HUES6 (cell line): Measurements from ENCODE around the gene DEPP1.

Experiments
- H3K27ac ChIP-seq: 2 replicates; pipeline ENCODE4 v1.7.0; 2013; ENCODE audit warnings: low read depth, mild to moderate bottlenecking, low read length, inconsistent platforms
- H3K27me3 ChIP-seq: 2 replicates; pipeline ENCODE4 v1.6.1; 2013; ENCODE audit warnings: low read length; ENCODE audit not compliant: control insufficient read depth, insufficient read depth
- H3K36me3 ChIP-seq: 2 replicates; pipeline ENCODE4 v1.6.1; 2013; ENCODE audit warnings: low read length; ENCODE audit not compliant: control insufficient read depth, insufficient read depth
- H3K4me1 ChIP-seq: 2 replicates; pipeline ENCODE4 v1.6.1; 2013; ENCODE audit warnings: low read length; ENCODE audit not compliant: control insufficient read depth, insufficient read depth
- H3K4me3 ChIP-seq: 2 replicates; pipeline ENCODE4 v1.5.1; 2013; ENCODE audit warnings: low read depth, low read length
- H3K9ac ChIP-seq: one replicate; pipeline ENCODE4 v1.6.1; 2013; ENCODE audit warnings: mild to moderate bottlenecking, low read length
- H3K9me3 ChIP-seq: 2 replicates; pipeline ENCODE4 v1.6.1; 2013; ENCODE audit warnings: low read depth, low read length; ENCODE audit not compliant: control insufficient read depth, insufficient read depth

DEPP1 gene

DNA sequence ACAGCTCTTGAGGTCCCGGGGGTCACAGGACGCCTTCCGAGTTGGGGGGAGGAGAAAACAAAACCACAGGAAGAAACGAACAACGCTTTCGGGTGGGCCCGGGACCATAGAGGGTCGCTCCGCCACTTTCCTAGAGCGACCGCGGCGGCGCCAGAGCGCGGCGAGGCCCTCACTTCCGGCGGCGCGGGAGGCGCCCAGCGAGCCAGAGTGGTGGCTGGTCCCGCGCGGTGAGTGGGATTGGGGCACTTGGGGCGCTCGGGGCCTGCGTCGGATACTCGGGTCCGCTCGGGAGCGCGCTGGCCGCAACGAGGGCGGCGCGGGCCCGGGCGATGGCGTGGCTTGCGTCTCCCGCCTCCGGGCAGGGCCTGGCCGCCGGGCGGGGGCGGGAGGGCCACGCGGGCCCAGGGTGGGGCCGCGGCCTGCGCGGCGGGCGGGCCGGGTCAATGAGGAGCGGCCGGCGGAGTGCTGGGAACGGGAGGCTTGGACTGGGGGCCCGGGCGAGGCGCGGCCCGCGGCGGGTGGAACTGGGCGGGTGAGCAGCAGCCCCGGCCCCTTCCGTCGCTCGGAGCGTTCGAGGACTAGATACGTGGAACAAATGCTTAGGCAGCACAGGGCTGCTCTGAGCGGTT lies 22.3 kb upstream of the DEPP1 start, which contains the start of gene ZNF22:
ZNF22 (plus strand) TSS at position 172 of the 629 bp plus-strand sequence. CDS start 2,446 bp downstream, outside the sequence.
- peaks cover 2% of the 10 kb centered on the region; the same call in 1 of the 2 replicates for H3K27me3 ChIP-seq
- H3K36me3 ChIP-seq: peaks cover 4% of the 10 kb centered on the region; the same call in 1 of the 2 replicates
- H3K9me3 ChIP-seq: no peaks in the 10 kb centered on the region; the same call in 1 of the 2 replicates
- no peak within 1 kb of the TSS for H3K27ac ChIP-seq
- peak within 1 kb of the TSS; percentile 64 for H3K4me3 ChIP-seq
- peaks cover 6% of the 10 kb centered on the region; the same call in 1 of the 2 replicates for H3K4me1 ChIP-seq
- H3K9ac ChIP-seq: peak within 1 kb of the TSS; percentile 29

DNA sequence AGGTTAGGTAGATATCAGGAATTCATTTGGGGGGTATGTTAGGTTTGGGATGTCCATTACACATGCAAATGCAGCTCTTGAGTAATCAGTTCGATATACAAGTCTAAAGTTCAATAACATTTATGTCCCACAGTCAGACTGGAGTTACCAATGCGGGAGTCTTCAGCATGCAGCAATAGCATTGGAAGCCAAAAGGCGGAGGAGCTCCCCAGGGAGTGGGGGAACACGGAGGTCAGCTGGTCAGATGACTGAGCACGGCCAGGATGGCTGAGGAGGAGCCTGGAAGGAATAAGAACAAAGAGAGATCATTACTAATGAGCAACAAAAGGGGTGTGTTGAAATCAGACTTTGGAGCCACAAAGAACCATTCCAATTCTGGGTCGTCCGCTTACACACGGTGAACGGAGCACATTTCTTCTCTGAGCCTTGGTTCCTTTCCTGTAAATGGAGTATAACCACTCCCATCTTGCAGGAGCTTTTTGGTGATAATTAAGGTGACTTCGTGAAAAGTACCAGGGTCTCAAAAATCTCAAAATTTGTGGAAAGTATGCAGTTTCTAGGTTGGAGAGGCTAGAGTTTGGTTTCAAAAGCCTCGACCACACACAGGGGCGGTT lies 21.6 kb upstream of the DEPP1 start:
- H3K9ac ChIP-seq: no peak overlapping the region
- H3K36me3 ChIP-seq: peaks cover 4% of the 10 kb centered on the region; the same call in 1 of the 2 replicates
- peaks cover 2% of the 10 kb centered on the region; the same call in 1 of the 2 replicates for H3K27me3 ChIP-seq
- peak overlapping the region; percentile 64; the same call in 1 of the 2 replicates for H3K4me3 ChIP-seq
- peaks cover 6% of the 10 kb centered on the region; the same call in 1 of the 2 replicates for H3K4me1 ChIP-seq
- no peak overlapping the region for H3K27ac ChIP-seq
- no peaks in the 10 kb centered on the region; the same call in 1 of the 2 replicates for H3K9me3 ChIP-seq

DNA sequence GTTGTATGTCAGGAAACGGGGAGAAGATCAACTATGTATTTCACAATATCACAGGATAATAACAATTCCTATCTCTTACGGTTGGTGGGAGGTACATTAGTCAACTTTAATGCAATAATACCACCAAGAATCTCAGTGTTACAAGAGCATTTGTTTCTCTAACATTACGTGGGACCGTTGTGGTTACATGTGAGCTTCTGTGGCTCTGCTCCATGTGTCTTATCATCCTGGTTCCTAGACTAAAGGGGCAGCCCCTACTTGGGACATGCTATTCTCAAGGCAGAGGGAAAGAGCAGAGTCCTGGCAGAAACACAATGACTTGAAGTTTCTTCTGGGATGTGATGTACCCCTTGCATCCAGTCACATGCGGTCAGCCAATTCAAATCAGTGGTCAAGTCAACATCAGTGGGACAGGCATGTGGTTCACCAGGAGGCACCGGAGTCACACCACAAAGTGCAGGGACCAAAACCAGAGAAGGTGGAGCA lies 19.6 kb upstream of the DEPP1 start:
- H3K36me3 ChIP-seq: no peaks in the 10 kb centered on the region; the same call in 1 of the 2 replicates
- H3K27ac ChIP-seq: no peak overlapping the region
- H3K4me1 ChIP-seq: peaks cover 19% of the 10 kb centered on the region
- peaks cover 2% of the 10 kb centered on the region; the same call in 1 of the 2 replicates for H3K27me3 ChIP-seq
- no peak overlapping the region for H3K9ac ChIP-seq
- H3K4me3 ChIP-seq: no peak overlapping the region
- H3K9me3 ChIP-seq: no peaks in the 10 kb centered on the region

DNA sequence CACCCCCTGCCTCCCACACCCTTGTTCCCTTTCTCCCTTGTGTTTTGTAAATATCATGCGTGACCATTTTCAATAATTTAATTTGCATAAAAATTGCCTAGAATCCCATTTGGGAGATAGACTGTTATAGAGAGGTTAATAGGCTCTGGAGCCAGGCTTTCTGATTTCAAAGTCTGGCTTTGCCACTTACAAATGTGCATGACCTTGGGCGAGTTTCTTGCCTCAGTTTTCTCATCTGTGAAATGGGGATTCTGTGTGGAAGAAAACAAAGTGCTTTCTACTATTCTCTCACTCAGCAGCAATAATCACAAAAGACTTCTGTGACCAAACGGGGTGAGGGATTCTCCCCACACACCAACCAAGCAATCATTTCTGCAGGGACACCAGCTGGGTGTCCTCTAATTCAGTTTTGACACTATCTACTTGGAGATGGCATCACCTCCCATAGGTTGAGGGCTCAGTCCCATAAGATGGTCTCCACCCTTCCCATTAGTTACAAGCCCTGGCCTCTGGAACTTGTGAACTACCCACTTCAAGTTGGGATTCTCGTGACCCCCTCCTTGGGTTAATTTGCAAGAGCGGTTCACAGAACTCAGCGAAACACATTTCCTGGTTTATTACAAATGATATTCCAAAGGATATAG lies 18.6 kb upstream of the DEPP1 start:
- H3K4me3 ChIP-seq: no peak overlapping the region
- no peaks in the 10 kb centered on the region for H3K9me3 ChIP-seq
- H3K9ac ChIP-seq: no peak overlapping the region
- H3K27me3 ChIP-seq: peaks cover 2% of the 10 kb centered on the region; the same call in 1 of the 2 replicates
- no peak overlapping the region for H3K27ac ChIP-seq
- H3K4me1 ChIP-seq: peaks cover 19% of the 10 kb centered on the region
- H3K36me3 ChIP-seq: peaks cover under 1% of the 10 kb centered on the region; the same call in 1 of the 2 replicates

DNA sequence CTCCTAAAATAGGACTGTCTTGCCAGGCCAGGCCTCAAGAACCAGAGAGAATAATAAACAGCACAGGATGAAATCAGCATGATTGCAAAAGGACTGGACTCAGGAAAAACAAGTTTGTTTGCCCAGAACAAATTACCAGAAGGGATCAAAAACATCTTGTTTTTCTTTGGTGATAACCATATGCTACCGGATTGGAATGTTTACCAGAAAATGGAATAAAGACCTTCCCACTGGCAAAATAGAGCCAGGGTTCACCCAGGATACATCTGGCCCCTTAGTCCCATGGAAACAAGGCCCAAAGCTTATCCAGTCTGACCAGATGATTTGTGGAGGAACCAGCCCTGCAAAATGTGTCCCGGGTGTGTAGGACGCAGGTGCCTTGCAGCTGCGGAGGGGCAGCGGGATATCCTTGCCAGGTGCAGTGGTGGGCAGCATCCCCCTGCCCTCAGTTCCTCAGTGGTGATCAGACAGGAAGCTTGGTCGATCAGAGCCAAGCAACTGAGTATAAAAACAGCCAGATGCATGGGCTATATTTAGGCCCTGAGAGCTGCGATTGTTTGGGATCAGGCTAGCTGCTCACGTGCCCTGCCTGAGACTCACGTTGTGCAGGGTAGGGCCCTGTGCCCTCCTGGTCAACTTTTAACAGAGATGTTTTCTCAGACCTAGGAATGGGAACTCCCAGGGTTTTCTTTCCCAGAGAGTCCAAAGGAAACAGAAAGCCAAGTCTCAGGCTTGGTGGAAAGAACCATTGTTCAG lies 17.5 kb upstream of the DEPP1 start:
- Histone ChIP-seq H3K9ac (no peak overlapping the region), H3K27me3 (peaks cover 2% of the 10 kb centered on the region; the same call in 1 of the 2 replicates), H3K27ac (no peak overlapping the region), H3K9me3 (no peaks in the 10 kb centered on the region), H3K4me3 (no peak overlapping the region), H3K4me1 (peaks cover 24% of the 10 kb centered on the region), H3K36me3 (peaks cover 5% of the 10 kb centered on the region; the same call in 1 of the 2 replicates)

DNA sequence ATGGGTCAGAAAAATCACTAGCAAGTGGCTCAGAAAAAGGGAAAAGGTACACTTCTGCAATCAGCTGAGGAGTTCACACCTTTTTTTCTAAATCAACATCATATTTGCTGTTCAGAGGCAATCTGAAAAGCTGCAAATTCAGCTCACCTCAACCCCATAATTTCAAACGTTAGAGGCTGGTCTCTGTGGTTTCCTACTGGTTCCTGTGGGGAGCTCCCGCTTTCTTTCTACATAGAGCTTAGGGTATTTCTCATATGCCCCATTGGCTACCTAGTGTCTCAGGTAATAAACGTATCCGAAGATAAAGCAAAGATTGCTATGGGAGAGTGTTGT lies 16.9 kb upstream of the DEPP1 start:
- H3K27ac ChIP-seq: no peak overlapping the region
- H3K27me3 ChIP-seq: peaks cover 2% of the 10 kb centered on the region; the same call in 1 of the 2 replicates
- H3K9ac ChIP-seq: no peak overlapping the region
- no peak overlapping the region for H3K4me3 ChIP-seq
- H3K9me3 ChIP-seq: no peaks in the 10 kb centered on the region
- peaks cover 5% of the 10 kb centered on the region; the same call in 1 of the 2 replicates for H3K36me3 ChIP-seq
- peaks cover 29% of the 10 kb centered on the region for H3K4me1 ChIP-seq

DNA sequence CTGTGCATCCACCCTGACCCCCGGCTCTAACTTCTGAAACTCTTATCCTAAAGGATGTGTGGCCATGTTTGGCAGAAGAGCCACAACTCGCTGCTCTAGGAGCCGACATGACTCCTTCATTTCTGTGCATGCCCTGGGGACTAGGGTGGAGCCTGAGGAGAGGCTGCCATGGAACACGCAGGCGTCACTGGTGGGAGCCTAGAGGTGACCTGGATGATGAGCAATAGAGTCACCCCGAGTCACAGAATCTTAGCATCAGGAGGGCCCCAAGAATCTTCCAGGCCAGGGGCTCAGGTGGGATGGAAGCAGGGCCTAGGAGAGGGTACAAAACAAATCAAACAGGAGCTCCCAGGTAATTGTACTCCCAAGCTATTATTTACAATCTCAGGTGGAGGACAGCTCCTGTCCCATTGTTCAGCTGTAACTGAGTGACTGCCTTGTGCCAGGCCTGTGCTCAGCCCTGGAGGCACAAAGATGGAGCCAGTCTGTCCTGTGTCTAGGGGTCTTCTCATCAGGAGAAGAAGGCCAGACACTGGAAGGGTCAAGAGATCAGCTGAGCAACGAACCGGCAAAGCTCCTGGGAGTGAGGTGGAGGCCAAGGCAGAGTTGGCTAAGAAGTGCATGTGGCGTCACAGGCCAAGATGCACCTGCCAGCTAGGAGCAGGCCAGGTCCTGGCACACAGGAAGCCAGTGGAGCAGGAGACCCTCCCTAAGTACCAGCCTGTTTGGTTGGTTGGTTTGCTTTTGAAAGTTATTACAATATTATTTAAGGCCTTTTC lies 16.3 kb upstream of the DEPP1 start:
- peaks cover 29% of the 10 kb centered on the region for H3K4me1 ChIP-seq
- H3K4me3 ChIP-seq: no peak overlapping the region
- H3K9me3 ChIP-seq: no peaks in the 10 kb centered on the region
- H3K27me3 ChIP-seq: no peaks in the 10 kb centered on the region
- no peak overlapping the region for H3K27ac ChIP-seq
- H3K36me3 ChIP-seq: peaks cover 5% of the 10 kb centered on the region; the same call in 1 of the 2 replicates
- no peak overlapping the region for H3K9ac ChIP-seq

DNA sequence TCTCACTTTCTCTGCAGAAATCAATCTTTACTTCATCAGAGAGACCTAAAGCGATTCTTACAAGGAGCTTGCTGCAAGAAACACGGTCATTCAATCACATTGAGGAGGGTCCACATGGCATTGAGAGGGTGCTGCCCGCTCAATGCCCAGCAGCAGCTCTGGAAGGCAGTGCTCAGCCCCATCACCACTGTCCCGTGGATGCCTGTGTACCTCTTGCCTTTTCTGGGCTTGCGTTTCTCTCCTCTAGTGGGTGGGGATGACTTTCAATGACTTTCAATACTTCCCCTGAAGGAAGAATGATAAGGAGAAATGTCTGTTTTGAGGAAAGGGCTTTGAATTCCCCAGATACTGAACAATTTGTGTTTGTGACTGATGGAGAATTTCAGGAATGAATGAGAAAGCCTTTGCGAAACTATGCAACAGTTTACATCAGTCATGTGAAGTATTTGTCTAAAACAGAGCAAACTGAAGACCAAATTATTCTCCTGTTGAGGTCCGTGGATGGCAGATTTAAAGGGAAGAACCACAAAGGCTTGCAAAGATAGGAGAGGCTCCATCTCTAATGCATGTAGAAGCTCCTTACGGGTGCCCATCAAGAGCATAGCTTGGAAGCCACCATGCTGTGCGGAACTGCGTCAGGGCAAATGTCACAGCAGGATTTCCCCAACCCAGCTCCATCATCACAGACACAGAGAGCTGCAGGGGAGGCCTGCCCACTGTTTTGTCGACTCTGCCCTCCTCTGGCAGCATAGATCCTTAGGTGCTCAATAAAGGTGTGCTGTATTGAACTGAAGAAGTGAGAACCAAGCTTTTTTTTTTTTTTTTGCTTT lies 15.5 kb upstream of the DEPP1 start:
- H3K9me3 ChIP-seq: no peaks in the 10 kb centered on the region
- H3K4me1 ChIP-seq: peaks cover 37% of the 10 kb centered on the region
- H3K27me3 ChIP-seq: 0 out of 2 replicates have a peak, but pooled peaks cover under 1% of the 10 kb centered on the region
- peaks cover 5% of the 10 kb centered on the region; the same call in 1 of the 2 replicates for H3K36me3 ChIP-seq
- no peak overlapping the region for H3K27ac ChIP-seq
- no peak overlapping the region for H3K9ac ChIP-seq
- H3K4me3 ChIP-seq: no peak overlapping the region

DNA sequence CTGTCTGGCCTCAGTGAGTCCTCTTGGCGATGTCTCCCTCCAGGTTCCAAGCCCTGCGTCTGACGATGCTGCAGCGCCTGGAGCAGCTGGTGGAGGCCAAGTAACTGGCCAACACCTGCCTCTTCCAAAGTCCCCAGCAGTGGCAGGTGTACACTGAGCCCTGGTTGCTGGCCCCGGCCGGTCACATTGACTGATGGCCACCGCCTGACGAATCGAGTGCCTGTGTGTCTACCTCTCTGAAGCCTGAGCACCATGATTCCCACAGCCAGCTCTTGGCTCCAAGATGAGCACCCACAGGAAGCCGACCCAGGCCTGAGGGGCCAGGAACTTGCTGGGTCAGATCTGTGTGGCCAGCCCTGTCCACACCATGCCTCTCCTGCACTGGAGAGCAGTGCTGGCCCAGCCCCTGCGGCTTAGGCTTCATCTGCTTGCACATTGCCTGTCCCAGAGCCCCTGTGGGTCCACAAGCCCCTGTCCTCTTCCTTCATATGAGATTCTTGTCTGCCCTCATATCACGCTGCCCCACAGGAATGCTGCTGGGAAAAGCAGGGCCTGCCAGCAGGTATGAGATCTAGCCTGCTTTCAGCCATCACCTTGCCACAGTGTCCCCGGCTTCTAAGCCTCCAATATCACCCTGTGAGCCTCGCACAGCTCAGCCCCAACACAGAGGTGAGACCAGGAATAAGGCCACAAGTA lies 14.8 kb upstream of the DEPP1 start:
- peaks cover 40% of the 10 kb centered on the region for H3K4me1 ChIP-seq

More for the DNA sequence above, 14.8 kb upstream of the DEPP1 start:
- Histone ChIP-seq H3K4me3 (no peak overlapping the region), H3K9ac (no peak overlapping the region), H3K9me3 (no peaks in the 10 kb centered on the region), H3K27ac (no peak overlapping the region), H3K27me3 (0 out of 2 replicates have a peak, but pooled peaks cover 3% of the 10 kb centered on the region), H3K36me3 (peaks cover 5% of the 10 kb centered on the region; the same call in 1 of the 2 replicates)
